Measurements from ENCODE around the gene CBLC.

CBLC gene

GRCh38 chr19:44823373-44823698, 45.6 kb downstream of the CBLC start:
- TF ChIP-seq POLR2AphosphoS5 (IDR thresholded peaks at IDR 0.05; ENCODE audit: low read depth, low read length) (no peak), REST (IDR thresholded peaks at IDR 0.05; ENCODE audit: insufficient read depth in 1 of 2, low read depth in 2 of 2, low read length in 2 of 2) (no peak), FOXP2 (optimal IDR thresholded peaks at IDR 0.05; ENCODE audit: borderline replicate concordance, extremely low read depth, extremely low read length, insufficient read depth) (no peak), SIN3A (IDR thresholded peaks at IDR 0.05; ENCODE audit: borderline replicate concordance, insufficient read depth, low read length) (no peak), TAF1 (IDR thresholded peaks at IDR 0.05; ENCODE audit: borderline replicate concordance, insufficient read depth, low read length) (no peak)

- TF ChIP-seq FOXP2 (optimal IDR thresholded peaks at IDR 0.05; ENCODE audit: borderline replicate concordance, extremely low read depth, extremely low read length, insufficient read depth) = no peak
- TF ChIP-seq REST (IDR thresholded peaks at IDR 0.05; ENCODE audit: insufficient read depth in 1 of 2, low read depth in 2 of 2, low read length in 2 of 2) = no peak
- TF ChIP-seq SIN3A (IDR thresholded peaks at IDR 0.05; ENCODE audit: borderline replicate concordance, insufficient read depth, low read length) = no peak
Measured at GRCh38 chr19:44824761-44825160, 47.1 kb downstream of the CBLC start.

GRCh38 chr19:44839276-44839675, 61.6 kb downstream of the CBLC start:
- TF ChIP-seq TAF1 (IDR thresholded peaks at IDR 0.05; ENCODE audit: borderline replicate concordance, insufficient read depth, low read length) = no peak
- TF ChIP-seq SIN3A (IDR thresholded peaks at IDR 0.05; ENCODE audit: borderline replicate concordance, insufficient read depth, low read length) = no peak
- TF ChIP-seq FOXP2 (optimal IDR thresholded peaks at IDR 0.05; ENCODE audit: borderline replicate concordance, extremely low read depth, extremely low read length, insufficient read depth) = no peak
- TF ChIP-seq REST (IDR thresholded peaks at IDR 0.05; ENCODE audit: insufficient read depth in 1 of 2, low read depth in 2 of 2, low read length in 2 of 2) = no peak
- no peak for TF ChIP-seq POLR2AphosphoS5 (IDR thresholded peaks at IDR 0.05; ENCODE audit: low read depth, low read length)

GRCh38 chr19:44840811-44841210, 63.1 kb downstream of the CBLC start:
- no peak for TF ChIP-seq SIN3A (IDR thresholded peaks at IDR 0.05; ENCODE audit: borderline replicate concordance, insufficient read depth, low read length)
- TF ChIP-seq TAF1 (IDR thresholded peaks at IDR 0.05; ENCODE audit: borderline replicate concordance, insufficient read depth, low read length) = no peak
- no peak for TF ChIP-seq FOXP2 (optimal IDR thresholded peaks at IDR 0.05; ENCODE audit: borderline replicate concordance, extremely low read depth, extremely low read length, insufficient read depth)
- no peak for TF ChIP-seq REST (IDR thresholded peaks at IDR 0.05; ENCODE audit: insufficient read depth in 1 of 2, low read depth in 2 of 2, low read length in 2 of 2)
- no peak for TF ChIP-seq POLR2AphosphoS5 (IDR thresholded peaks at IDR 0.05; ENCODE audit: low read depth, low read length)

- no peak for TF ChIP-seq REST (IDR thresholded peaks at IDR 0.05; ENCODE audit: insufficient read depth in 1 of 2, low read depth in 2 of 2, low read length in 2 of 2)
- no peak for TF ChIP-seq FOXP2 (optimal IDR thresholded peaks at IDR 0.05; ENCODE audit: borderline replicate concordance, extremely low read depth, extremely low read length, insufficient read depth)
- no peak for TF ChIP-seq SIN3A (IDR thresholded peaks at IDR 0.05; ENCODE audit: borderline replicate concordance, insufficient read depth, low read length)
- TF ChIP-seq TAF1 (IDR thresholded peaks at IDR 0.05; ENCODE audit: borderline replicate concordance, insufficient read depth, low read length) = no peak
- TF ChIP-seq POLR2AphosphoS5 (IDR thresholded peaks at IDR 0.05; ENCODE audit: low read depth, low read length) = no peak
Measured at GRCh38 chr19:44841231-44841630, 63.5 kb downstream of the CBLC start.
